ENCODE data around the gene LRRC1.

GRCh38 chr6:53888931-53889330, 94.1 kb downstream of the LRRC1 start:
- TF ChIP-seq CTCF (conservative IDR thresholded peaks at IDR 0.05; ENCODE audit: low read depth, low read length) (no peak), EZH2 (IDR thresholded peaks at IDR 0.05; ENCODE audit: low read length, unreplicated experiment) (no peak)

Measured in PC-3 (cell line).